GM18861 (cell line): Measurements from ENCODE around the gene FPGS.
A peak's percentile ranks its signal among the peaks of the same experiment; 100 is the strongest.
"Not testable (repeated sequence)": the region's sequence is repeated elsewhere in the genome, so short reads cannot be mapped to it uniquely, and the experiment has no call there.

ENCODE experiments used
- ATAC-seq: cut with Tn5 transposase; IDR thresholded peaks from one replicate; pipeline ENCODE4 v1.9.1; 2021; ENCODE audit not compliant: unreplicated experiment

The FPGS gene

GRCh38 chr9:127802576-127803443 is at the start of gene FPGS:
Gene FPGS, plus strand, starts transcription at chr9:127802882. Its CDS starts 43 bp downstream, at chr9:127802925.
- ATAC-seq: peak; percentile 55

GRCh38 chr9:127753148-127753547 is 49.5 kb upstream of the FPGS start:
- no peak for ATAC-seq

GRCh38 chr9:127753622-127754021 is 49.1 kb upstream of the FPGS start:
- ATAC-seq: no peak

- no peak for ATAC-seq
Measured at GRCh38 chr9:127754099-127755060, 48.3 kb upstream of the FPGS start.

GRCh38 chr9:127755061-127756060 is 47.3 kb upstream of the FPGS start:
- ATAC-seq: no peak

GRCh38 chr9:127756233-127756632 is 46.4 kb upstream of the FPGS start:
- no peak for ATAC-seq

GRCh38 chr9:127756776-127757175 is 45.9 kb upstream of the FPGS start:
- not testable (repeated sequence) for ATAC-seq

- no peak for ATAC-seq
Measured at GRCh38 chr9:127758843-127759242, 43.8 kb upstream of the FPGS start.

GRCh38 chr9:127761061-127761460 is 41.6 kb upstream of the FPGS start:
- ATAC-seq: no peak

- no peak for ATAC-seq
Measured at GRCh38 chr9:127761491-127761956, 41.2 kb upstream of the FPGS start.

- no peak for ATAC-seq
Measured at GRCh38 chr9:127762111-127762676, 40.5 kb upstream of the FPGS start.

- no peak for ATAC-seq
Measured at GRCh38 chr9:127763918-127764384, 38.7 kb upstream of the FPGS start.

GRCh38 chr9:127765418-127765817 is 37.3 kb upstream of the FPGS start:
- no peak for ATAC-seq

- ATAC-seq: no peak
Measured at GRCh38 chr9:127767410-127767809, 35.3 kb upstream of the FPGS start.

- ATAC-seq: no peak
Measured at GRCh38 chr9:127767909-127768331, 34.8 kb upstream of the FPGS start.

- no peak for ATAC-seq
Measured at GRCh38 chr9:127768698-127769097, 34.0 kb upstream of the FPGS start.

GRCh38 chr9:127769101-127769500 is 33.6 kb upstream of the FPGS start:
- no peak for ATAC-seq

GRCh38 chr9:127769929-127770582 is 32.6 kb upstream of the FPGS start:
- no peak for ATAC-seq

- ATAC-seq: no peak
Measured at GRCh38 chr9:127770583-127770904, 32.1 kb upstream of the FPGS start.
